Kidney glomerular epithelial cell (primary cell): Measurements from ENCODE around the gene KIF3B.
"Not testable (repeated sequence)": the region's sequence is repeated elsewhere in the genome, so short reads cannot be mapped to it uniquely, and the experiment has no call there.

Experiments used
- DNase-seq: peaks from one replicate; lab custom pipeline; 2025; lab: John Stamatoyannopoulos, UW

The KIF3B gene

DNA sequence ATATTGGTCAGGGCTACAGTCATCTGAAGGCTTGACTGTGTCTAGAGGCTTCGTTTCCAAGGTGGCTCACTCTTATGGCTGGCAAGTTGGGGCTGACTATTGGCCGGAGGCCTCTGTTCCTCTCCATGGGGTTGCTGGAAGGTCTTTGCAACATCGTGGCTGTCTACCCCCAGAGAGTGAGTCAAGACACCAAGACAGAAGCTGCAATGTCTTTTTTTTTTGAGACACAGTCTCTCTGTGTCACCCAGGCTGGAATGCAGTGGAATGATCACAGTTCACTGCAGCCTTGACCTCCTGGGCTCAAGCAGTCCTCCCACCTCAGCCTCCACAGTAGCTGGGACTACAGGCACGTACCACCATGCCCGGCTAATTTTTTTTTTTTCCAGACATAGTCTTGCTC lies 29.4 kb upstream of the KIF3B start:
- no peak for DNase-seq

DNA sequence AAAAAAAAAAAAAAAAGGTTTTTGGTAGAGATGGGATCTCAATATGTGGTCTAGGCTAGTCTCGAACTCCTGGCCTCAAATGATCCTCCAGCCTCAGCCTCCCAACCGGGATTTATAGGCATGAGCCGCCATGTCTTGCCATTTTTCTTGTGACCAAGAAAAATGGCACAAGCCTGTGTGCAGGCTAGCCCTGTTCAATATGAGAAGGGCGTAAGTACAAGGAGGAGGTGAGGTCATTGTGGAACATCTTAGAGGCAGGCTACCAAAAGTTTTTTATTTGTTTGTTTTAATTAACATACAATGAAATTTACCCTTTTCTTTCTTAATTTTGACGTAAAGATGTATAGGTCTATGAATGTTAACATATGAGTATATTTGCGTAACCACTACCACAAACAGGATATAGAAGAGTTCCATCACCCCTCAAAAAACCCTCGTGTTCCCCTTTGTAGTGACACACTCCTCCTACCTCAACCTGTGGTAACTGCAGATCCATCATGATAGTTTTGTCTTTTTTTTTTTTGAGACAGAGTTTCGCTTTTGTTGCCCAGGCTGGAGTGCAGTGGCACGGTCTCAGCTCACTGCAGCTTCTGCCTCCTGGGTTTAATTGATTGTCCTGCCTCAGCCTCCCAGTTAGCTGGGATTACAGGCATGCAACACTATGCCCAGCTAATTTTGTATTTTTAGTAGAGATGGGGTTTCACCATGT lies 28.3 kb upstream of the KIF3B start:
- DNase-seq: no peak

DNA sequence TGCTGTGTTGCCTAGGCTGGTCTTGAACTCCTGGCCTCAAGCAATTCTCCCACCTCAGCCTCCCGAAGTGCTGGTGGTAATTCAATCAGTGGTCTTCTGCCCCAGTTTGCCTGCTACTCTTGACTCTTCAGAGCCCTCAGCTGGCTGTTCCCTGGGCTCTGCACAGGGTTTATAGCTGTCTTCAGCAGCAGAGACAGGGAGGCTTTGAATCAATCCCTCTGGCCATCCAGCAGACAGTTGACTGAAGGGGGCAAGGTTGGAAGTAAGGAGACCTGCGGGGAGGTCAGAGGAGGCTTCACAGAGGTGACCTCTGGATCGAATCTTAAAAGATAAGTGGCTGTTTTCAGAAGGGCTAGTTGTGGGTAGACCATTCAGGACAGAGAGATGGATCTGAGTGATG lies 26.0 kb upstream of the KIF3B start:
- DNase-seq: no peak

DNA sequence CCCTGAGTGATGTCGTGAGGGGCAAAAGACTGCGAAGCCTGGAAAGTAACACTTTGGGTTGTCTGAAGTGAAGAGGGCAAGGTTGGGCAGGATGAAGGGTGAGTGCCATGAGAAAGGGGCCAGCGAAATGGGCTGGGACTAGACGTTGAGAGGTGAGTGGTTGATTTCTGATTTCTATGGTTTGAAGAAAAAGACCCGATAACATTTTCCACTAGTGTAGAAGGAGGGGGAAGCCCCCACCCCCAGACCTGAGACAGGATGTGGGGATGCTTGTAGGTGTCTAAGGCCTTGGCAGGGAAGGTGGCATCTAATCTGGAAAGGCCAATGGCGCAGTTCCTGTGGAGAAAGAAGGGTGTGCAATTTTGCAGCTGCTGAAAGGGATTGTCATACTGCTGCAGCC lies 25.3 kb upstream of the KIF3B start:
- DNase-seq: no peak

DNA sequence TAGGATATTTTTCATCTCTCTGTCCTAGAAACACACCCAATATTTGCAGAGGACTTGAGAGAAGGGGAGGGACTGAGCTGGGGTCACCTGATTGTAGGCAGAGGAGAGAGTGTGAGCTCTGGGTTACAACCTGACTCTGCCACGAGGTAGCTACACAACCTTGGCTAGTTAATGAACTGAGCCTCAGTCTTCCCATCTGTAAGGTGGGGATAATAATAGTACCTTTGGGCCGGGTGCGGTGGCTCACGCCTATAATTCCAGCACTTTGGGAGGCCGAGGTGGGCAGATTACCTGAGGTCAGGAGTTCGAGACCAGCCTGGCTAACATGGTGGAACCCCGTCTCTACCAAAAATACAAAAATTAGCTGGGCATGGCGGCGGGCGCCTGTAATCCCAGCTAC lies 16.5 kb upstream of the KIF3B start:
- DNase-seq: not testable (repeated sequence)

DNA sequence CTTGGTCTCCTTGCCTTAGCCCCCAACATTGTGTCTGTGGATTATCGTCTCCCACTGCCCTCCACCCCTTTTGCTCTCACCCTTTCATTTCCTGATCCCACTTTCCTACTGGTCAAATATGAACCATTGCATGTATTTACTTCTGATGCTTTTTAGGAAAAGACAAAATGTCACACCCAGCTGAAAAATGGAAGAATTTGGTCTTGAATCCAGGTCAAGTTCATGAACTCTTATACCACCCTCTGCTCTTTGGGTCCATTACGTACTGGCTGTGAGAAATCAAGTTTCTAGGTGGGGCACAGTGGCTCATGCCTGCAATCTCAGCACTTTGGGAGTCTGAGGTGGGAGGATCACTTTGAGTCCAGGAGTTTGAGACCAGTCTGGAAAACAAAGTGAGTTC lies 15.8 kb upstream of the KIF3B start:
- DNase-seq: no peak

DNA sequence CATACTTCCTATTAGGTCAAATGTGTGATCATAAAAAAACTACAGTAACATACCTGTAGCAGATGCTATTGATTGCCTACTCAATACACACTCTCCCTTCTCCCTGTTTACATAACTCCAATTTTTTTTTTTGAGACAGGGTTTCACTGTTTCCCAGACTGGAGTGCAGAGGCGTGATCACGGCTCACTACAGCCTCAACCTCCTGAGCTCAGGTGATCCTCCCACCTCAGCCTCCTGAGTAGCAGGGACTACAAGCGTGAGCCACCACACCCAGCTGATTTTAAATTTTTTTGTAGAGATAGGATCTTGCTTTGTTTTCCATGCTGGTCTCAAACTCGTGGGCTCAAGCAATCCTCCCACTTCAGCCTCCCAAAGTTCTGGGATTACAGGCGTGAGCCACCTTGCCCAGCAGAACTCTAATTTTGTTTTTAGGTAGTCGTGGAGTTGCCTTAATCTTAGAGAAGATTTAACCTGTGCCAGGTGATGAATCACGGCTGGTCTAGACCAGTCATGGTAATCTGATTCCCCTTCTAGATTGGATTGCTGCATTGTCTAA lies 14.0 kb upstream of the KIF3B start:
- no peak for DNase-seq

DNA sequence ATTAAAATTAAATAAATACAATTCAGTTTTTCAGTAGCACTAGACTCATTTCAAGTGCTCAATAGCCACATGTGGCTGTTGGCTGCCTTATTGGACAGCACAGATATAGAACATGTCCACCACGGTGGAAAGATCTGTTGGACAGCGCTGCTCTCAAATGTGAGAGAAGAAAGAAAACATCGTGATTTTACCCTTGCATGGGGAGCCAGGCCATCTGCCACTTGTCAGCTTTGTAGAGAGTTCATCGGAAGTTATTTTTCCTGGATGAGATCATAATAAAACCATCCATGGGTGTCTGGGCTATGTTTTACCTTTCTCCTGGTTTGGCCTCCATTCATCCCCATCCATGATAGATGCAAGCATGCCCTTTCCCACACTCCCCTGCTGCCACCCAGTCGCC lies 5.8 kb upstream of the KIF3B start:
- DNase-seq: no peak

DNA sequence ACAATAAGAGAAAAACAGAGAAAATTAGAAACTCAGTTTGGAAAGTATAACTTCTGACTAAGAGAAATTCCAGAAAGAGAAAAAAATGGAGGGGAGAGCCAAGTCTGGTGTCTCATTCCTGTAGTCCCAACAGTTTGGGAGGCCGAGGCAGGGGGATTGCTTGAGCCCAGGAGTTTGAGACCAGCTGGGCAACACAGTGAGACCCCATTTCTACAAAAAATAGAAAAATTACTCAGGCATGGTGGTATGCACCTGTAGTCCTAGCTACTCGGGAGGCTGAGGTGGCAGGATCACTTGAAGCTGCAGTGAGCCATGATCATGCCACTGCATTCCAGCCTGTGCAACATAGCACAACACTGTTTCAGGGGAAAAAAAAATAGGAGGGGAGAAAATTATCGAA lies 3.1 kb upstream of the KIF3B start:
- DNase-seq: no peak

DNA sequence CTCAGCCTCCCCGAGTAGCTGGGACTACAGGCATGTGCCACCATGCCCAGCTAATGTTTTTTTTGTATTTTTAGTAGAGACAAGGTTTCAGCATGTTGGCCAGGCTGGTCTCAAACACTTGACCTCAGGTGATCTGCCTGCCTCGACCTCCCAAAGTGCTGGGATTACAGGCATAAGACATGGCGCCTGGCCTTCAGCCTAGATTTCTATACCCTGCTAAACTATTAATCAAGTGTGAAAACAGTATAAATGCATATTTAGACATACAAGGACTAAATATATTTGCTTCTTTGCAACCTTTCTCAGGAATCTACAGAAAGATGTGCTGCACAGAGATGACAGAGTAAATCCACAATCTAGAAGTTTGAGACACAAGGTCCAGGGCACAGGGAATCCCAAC lies 2.3 kb upstream of the KIF3B start:
- DNase-seq: not testable (repeated sequence)

DNA sequence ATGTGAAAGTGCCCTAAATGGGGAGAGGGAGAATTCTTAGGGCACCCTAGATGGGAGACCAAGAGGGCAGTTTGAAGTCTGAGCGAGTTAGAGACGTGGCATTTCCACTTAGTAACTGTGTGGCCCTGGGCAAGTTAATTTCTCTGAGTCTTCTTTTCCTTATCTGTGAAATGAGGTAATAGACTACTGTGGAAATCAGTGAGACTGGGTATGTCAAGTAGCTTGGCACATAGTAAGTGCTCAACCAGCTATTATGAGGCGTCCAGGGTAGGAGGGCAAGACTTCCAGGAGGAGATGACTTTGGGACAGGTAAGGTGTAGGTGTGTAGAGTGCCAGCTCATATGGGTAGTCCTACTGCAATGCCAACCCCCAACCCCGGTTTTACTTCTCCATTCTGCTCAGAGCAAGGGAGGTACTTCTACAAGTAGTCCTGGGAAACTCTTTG lies 770 bp downstream of the KIF3B start:
- DNase-seq: no peak

DNA sequence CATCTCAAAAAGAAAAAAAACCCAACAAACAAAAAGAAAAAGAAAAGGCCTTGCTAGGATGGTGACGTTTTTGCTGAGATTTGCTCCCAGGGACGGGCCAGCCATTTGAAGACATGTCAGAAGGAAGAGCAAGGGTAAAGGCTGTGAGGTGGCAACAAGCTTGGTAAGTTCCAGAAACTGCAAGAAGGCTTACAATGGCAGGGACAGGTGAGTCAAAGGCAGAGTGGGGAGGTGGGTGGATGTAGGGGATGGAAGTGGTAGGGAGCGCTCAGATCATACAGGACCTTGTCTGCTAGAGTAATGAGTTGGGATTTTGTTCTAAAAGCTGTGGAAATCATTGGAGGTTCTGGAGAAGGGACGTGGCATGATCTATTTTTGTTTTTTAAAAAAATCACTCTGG lies 4.3 kb downstream of the KIF3B start:
- DNase-seq: no peak

DNA sequence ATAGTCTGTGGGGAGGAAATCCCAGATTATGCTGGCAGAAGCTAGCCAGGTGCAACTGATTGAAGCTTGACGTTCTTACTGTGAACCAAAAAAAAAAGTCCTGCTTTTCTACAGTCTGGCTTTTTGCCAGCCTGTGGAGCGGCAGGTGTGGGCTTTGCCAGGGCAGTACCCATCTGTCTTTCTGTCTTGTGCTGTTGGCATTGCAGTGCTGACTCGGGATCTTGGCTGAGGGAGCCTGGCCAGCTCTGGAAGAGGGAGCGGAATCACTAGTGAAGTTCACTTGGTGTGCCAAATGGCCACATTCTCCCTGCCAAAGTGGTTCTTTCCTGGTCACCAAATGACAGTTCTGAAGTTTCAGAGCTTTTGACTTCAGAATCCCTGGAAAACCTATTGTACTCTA lies 5.0 kb downstream of the KIF3B start:
- DNase-seq: no peak

DNA sequence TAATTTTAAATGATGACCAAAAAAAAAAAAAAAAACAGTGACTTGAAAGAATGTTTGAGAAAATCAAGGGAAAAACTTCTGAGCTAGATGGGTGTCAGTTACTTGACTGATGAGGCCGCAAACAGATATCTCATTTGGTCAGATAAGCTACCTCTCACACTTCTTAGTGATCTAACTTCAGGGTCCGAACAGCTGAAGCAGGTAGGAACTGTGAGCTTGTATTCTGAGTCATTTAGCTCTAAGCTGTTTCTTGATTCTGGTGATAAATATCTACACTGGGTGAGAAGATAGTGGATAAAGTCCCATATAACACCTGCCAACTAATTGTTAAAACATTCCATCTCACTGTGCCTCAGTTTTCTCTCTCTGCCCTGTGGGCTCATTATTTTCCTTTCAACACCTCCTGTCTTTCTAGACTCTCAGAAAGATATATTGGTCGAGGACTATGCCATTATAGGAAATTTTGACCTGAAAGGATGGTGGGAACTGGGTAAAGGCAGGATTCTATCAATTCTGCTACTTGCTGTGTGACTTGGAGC lies 7.7 kb downstream of the KIF3B start:
- no peak for DNase-seq

DNA sequence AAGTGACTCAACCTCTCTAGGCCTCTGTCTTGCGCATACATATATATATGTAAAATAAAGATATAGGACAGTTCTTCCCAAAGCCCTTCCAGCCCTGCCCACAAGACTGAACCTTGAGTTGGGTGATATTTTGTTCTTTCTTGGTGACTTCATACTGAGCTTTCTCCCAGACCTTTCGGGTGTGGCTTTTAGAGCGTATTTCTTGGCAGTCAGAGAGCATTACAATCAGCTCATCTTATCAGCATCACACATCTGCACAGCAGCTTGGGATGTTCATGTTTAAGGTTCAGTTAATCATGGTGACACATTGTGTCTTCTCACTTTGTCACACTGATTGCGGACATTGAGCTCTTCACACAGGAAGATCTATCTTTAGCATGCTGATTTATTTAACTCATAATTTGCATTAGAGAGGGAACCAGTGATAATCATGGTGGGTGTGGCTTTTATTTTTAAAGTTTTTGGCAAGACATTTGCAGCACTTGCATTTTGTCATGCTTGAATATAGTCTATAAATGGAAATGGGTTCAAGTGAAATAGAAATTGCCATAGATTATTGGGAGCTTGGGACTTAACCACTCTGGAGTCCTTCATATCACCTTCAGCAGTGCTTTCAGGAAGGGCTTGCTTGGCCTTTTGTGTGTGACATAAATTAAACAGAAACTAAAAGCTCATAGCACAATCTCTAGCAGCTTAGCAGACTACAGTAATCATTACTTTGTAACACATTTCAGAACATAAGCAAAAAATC lies 8.3 kb downstream of the KIF3B start:
- no peak for DNase-seq

DNA sequence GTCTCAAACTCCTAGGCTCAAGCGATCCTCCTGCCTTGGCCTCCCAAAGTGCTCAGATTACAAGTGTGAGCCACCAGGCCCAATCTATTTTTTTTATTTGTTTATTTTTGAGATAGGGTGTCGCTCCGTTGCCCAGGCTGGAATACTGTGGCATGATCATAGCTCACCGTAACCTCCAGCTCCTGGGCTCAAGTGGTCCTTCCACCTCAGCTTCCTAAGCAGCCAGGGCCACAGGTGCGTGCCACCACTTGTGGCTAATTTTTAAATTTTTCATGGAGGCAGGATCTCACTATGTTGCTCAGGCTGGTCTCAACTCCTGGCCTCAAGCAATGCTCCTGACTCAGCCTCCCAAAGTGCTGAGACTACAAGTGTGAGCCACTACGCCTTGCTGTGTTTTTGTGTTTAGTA lies 9.8 kb downstream of the KIF3B start:
- DNase-seq: no peak

DNA sequence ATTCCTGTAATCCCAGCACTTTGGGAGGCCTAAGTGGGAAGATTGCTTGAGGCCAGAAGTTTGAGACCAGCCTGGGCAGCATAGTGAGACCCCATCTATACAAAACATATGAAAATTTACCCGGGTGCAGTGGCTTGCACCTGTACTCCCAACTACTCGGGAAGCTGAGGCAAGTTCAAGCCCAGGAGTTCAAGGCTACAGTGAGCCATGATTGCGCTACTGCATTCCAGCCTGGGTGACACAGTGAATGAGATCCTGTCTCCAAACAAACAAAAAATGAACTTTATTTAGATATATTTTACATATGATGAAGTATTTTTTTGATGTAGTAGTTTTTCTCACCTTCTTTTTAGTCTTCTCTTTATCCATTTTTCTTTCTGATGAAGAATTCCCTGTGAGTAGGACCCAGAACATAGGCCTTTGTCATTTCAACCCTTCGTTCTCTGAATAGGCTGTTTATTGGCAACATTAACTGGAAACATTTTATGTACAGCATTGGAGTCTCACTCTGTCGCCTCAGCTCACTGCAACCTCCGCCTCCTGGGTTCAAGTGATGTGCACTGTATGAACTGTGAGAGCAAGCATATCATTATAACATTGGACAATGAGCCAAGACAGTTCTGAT lies 10.9 kb downstream of the KIF3B start:
- no peak for DNase-seq

DNA sequence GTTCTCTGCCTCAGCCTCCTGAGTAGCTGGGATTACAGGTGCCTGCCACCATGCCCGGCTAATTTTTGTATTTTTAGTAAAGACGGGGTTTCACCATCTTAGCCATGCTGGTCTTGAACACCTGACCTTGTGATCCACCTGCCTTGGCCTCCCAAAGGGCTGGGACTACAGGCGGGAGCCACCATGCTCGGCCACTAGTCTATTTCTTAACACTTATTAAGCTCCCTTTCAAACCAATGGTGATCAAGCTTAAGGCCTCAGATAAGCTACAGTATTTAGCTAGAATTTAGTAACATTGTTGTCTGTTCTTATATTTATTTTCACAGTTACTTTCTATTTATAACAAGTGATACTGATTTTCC lies 11.8 kb downstream of the KIF3B start:
- not testable (repeated sequence) for DNase-seq

DNA sequence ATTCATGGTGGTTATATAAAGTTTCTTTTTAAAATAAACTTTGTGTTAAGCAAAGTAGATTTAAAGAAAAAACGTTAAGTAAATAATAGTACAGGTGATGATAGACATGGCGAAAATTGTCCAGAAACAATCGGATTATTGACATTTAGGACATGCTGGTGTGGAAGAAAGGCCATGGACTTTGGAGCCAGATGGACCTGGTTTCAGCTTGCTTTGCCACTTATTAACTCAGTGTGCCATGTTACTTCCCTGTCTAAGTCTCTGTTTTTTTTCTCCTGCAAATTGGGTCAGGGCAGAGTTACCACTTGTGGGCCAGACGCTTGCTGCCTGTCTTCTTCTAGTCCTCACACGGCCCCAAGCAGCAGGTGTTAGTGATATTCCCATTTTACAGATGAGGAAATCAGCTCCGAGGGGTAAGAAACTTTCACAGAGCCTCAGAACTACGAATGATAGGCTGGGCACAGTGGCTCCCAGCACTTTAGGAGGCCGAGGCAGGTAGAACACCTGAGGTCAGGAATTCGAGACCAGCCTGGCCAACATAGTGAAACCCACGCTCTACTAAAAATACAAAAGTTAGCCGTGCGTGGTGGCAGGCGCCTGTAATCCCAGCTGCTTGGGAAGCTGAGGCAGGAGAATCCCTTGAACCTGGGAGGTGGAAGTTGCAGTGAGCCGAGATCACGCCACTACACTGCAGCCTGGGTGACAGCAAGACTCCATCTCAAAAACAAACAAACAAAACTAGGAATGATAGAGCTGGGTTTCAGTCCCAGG lies 12.4 kb downstream of the KIF3B start:
- DNase-seq: no peak

DNA sequence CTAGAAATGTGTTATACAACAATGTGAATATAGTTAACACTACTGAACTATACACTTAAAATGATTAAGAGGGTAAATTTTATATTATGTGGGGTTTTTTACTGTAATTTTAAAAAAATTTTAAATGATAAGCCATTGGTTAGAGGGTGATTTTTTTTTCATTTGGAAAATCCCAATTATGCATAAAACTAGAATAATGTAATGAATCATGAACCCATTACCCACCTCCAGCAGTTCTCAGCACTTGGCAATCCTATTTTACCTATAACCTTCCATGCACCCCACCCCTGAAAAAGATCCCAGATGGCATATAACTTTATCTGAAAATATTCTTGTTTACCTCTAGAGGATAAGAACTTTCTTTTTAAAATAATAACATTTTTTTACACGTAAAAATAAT lies 13.7 kb downstream of the KIF3B start:
- DNase-seq: no peak

DNA sequence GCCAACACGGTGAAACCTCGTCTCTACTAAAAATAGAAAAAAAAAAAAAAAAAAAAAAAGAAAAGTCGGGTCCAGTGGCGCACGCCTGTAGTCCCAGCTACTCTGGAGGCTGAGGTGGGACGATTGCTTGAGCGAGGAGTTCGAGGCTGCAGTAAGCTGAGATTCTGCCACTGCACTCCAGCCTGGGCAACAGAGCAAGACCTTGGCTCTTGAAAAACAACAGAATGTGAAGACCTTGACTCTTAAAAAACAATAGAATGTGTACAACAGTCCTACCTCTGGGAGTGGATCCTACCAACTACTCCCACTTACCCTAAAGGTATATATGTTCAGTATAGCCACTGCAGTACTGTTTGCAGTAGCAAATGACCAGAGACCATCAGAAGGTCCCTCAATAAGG lies 15.1 kb downstream of the KIF3B start:
- no peak for DNase-seq

DNA sequence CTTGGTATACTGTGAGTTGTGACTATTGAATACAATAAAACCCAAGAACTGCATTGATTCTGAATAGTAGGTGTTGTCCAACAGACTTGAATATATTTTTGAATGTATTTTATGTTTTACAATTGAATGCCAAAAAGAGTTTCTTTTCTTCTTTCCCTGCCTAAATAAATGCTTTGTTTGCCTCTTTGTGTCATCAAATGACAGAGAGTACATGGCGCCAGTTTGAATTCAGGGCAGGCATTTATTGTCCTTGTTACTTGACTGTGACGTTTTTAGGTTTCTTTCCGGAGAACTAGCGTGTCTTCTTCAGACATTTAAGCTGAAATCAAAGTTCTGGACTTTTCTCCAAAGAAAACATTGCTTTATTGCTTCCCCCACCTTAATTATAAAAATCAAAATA lies 16.6 kb downstream of the KIF3B start:
- DNase-seq: no peak
